Left kidney (tissue), 8 donors: ENCODE measurements around the gene GRWD1. TPM values are rescaled to one million over a fixed set of nuclear protein-coding genes. Genes with fewer than 3 reads are reported as not detected.
A peak's percentile ranks its signal among the peaks of the same experiment; 100 is the strongest.

Source experiments
- DNase-seq: peaks from one replicate; pipeline ENCODE4 v3.0.0-alpha.2; 2013
- long read RNA-seq, 8 donors: transcript quantifications; one replicate each; lab custom pipeline, GENCODE V29; 2026
- polyA plus RNA-seq: library from polyadenylated mRNA; unstranded; fragments of 120-200 nt; gene quantifications from one replicate; pipeline ENCODE4 v1.2.1, GENCODE V29; 2013; ENCODE audit not compliant: insufficient read length

The GRWD1 gene
- polyA plus RNA-seq, result 22.2 TPM
- long read RNA-seq, donor 1, full-length matches to known transcripts, result 7 of 7 reads
- long read RNA-seq, donor 1, partial matches to known transcripts, result 0 of 7 reads
- long read RNA-seq, donor 1, other reads (novel, unspliced or antisense), result 0 of 7 reads
- long read RNA-seq, donor 2, full-length matches to known transcripts, result 12 of 18 reads
- long read RNA-seq, donor 2, partial matches to known transcripts, result 6 of 18 reads
- long read RNA-seq, donor 2, other reads (novel, unspliced or antisense), result 0 of 18 reads
- long read RNA-seq, donor 3, full-length matches to known transcripts, result 7 of 7 reads
- long read RNA-seq, donor 3, partial matches to known transcripts, result 0 of 7 reads
- long read RNA-seq, donor 3, other reads (novel, unspliced or antisense), result 0 of 7 reads
- long read RNA-seq, donor 4, full-length matches to known transcripts, result 2 of 2 reads
- long read RNA-seq, donor 4, partial matches to known transcripts, result 0 of 2 reads
- long read RNA-seq, donor 4, other reads (novel, unspliced or antisense), result 0 of 2 reads
- long read RNA-seq, donor 5, full-length matches to known transcripts, result 25 of 30 reads
- long read RNA-seq, donor 5, partial matches to known transcripts, result 5 of 30 reads
- long read RNA-seq, donor 5, other reads (novel, unspliced or antisense), result 0 of 30 reads
- long read RNA-seq, donor 6, full-length matches to known transcripts, result 16 of 21 reads
- long read RNA-seq, donor 6, partial matches to known transcripts, result 5 of 21 reads
- long read RNA-seq, donor 6, other reads (novel, unspliced or antisense), result 0 of 21 reads
- long read RNA-seq, donor 7, full-length matches to known transcripts, result 7 of 17 reads
- long read RNA-seq, donor 7, partial matches to known transcripts, result 10 of 17 reads
- long read RNA-seq, donor 7, other reads (novel, unspliced or antisense), result 0 of 17 reads
- long read RNA-seq, donor 8, full-length matches to known transcripts, result 4 of 4 reads
- long read RNA-seq, donor 8, partial matches to known transcripts, result 0 of 4 reads
- long read RNA-seq, donor 8, other reads (novel, unspliced or antisense), result 0 of 4 reads

GRCh38 chr19:48445606-48446481 lies at the start of gene GRWD1:
Gene GRWD1 (plus strand): TSS chr19:48445983. CDS start chr19:48446006, 23 bp downstream.
- peak; percentile 95 for DNase-seq

- no peak for DNase-seq
Observed at GRCh38 chr19:48396016-48396823, 49.6 kb upstream of the GRWD1 start.

- no peak for DNase-seq
Observed at GRCh38 chr19:48396824-48397176, 49.0 kb upstream of the GRWD1 start.

GRCh38 chr19:48397263-48398101 lies 48.3 kb upstream of the GRWD1 start:
- no peak for DNase-seq

GRCh38 chr19:48398102-48398374 lies 47.7 kb upstream of the GRWD1 start:
- no peak for DNase-seq

GRCh38 chr19:48398375-48399235 lies 47.2 kb upstream of the GRWD1 start:
- DNase-seq, result no peak

GRCh38 chr19:48400018-48400742 lies 45.6 kb upstream of the GRWD1 start:
- DNase-seq, result no peak

- DNase-seq, result no peak
Observed at GRCh38 chr19:48401287-48401686, 44.5 kb upstream of the GRWD1 start.

GRCh38 chr19:48403606-48404005 lies 42.2 kb upstream of the GRWD1 start:
- DNase-seq, result no peak

GRCh38 chr19:48405010-48405659 lies 40.6 kb upstream of the GRWD1 start:
- no peak for DNase-seq

GRCh38 chr19:48405850-48406249 lies 39.9 kb upstream of the GRWD1 start:
- no peak for DNase-seq

- no peak for DNase-seq
Observed at GRCh38 chr19:48413879-48414587, 31.8 kb upstream of the GRWD1 start.

GRCh38 chr19:48415395-48415794 lies 30.4 kb upstream of the GRWD1 start:
- DNase-seq, result no peak

GRCh38 chr19:48415806-48416221 lies 30.0 kb upstream of the GRWD1 start:
- DNase-seq, result no peak

GRCh38 chr19:48417421-48417820 lies 28.4 kb upstream of the GRWD1 start:
- DNase-seq, result no peak

- DNase-seq, result no peak
Observed at GRCh38 chr19:48418317-48419064, 27.3 kb upstream of the GRWD1 start.
